HG02678 (cell line): ENCODE measurements around the gene C1orf94.

Experiments
- ATAC-seq: cut with Tn5 transposase; IDR thresholded peaks from one replicate; pipeline ENCODE4 v1.9.1; 2021; ENCODE audit warnings: mild to moderate bottlenecking, moderate library complexity; ENCODE audit not compliant: unreplicated experiment

Gene C1orf94

DNA sequence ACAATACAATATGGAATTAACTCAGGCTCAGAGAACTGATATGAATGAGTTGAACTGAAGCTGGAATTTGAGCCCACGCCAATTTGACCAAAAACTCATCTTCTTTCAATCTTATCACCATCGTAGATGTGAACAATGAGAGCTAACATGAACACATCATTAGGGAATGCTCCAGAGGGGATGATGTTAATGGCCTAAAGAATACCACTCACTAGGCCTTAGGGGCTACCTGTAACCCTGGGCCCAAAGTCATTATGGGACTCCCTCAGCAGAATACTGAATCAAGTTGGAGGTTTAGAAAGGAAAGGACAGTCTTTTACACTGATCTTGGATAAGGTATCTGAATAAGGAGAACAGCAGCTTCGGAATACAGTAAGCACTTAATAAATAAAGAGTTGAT is 73.6 kb downstream of the C1orf94 start:
- no peak for ATAC-seq

DNA sequence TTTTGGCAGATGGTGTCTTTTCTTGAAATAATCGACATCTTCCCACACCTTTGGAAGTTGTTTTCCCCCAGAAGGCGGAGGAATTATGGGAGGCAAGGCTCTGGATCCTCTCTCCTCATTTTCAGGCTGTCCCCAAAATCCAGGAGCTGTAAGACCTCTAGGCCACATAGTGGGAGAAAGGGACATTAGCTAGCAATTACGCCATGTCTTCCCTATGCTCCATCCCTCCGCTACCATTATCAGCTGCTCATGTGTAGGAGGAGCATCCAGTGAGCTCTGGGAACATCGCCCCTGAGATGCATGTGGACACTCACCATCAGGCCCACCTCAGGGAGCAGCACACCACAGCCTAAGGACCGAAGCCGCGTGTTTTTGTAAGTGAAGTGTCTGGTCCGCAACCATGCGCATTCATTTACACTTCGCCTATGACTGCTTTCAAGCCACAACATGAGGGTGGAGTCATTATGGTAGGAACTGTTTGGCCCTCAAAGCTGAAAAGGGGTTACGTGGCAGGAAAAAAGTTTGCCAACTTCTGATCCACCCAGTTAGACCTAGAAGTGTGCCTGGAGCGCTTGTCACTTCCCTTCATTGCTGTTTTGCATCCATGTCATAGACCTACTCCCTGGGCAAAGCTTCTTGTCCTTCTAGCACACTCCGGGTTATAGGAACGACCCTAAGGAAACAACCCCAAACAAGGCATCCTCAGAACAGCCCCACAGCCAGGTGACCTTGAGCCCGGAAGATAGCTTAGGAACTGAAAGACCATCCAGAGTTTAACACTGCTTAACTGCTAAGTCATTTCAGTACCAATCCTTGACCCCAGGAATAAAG is 85.5 kb downstream of the C1orf94 start:
- no peak for ATAC-seq

GRCh38 chr1:34262921-34263320 is 86.2 kb downstream of the C1orf94 start:
- no peak for ATAC-seq

DNA sequence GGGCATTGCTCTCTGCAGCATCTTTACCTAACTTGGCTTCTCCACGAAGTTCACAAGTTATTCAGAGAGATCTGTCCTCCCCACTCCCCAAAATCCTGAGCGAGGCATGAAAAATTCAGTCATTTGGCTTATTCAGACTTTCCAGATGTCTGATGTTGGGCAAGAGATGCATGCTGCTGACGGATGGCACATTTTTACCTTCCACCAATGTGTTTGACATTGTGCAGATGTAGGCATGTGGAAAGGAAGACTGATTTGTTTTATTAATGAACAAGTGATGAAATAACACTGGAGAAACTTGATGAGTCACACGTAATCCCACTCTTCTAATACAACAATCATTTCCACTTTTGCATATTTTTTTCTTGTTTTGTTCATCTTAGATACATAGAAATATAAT is 86.7 kb downstream of the C1orf94 start:
- no peak for ATAC-seq

DNA sequence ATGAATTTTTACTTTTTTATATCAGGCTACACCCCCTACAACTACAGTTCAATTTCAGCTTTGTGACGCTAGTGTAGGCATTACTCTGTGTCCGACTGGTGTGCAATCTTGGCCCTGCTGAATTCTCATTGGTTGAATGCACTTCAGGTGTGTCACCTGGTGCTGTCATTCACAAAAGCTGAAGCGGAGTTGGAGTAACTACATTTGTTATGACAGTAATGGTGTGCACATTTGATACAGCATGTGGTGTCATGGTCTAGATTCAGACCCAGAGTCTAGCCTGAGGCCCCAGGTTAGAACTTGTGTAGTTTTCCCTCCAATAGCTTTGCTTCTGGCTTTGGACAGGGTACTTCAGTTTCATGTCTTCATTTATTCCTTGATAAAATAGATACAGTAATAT is 88.7 kb downstream of the C1orf94 start:
- no peak for ATAC-seq

- no peak for ATAC-seq
These were observed 89.6 kb downstream of the C1orf94 start for GRCh38 chr1:34266127-34266951.

DNA sequence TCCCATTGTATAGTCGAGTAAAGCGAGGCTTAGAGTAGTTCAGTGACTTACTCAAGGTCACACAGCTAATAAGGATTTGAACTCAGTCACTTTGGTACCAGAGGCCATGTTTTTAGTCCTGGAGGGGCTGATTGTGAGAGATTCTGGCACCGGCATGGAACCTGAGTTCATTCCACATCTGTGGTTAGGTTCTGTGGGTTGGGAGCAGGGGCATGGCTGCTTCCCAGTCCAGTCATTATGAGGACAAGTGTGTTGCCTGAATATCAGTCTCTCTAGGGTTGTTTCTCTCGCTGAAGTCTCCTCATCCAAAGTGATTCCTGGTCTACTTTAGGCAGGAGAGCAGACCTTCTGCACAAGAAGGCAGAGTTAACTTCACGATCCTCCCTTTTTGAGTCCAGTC is 90.6 kb downstream of the C1orf94 start:
- ATAC-seq: no peak

- no peak for ATAC-seq
These were observed 91.7 kb downstream of the C1orf94 start for GRCh38 chr1:34268311-34268954.
